GM19099 (cell line): ENCODE measurements around the gene SLC25A29.

Experiments
- POLR2A ChIP-seq: IDR thresholded peaks from 3 replicates; pipeline ENCODE4 v1.6.1; 2011; ENCODE audit warnings: low read depth; ENCODE audit not compliant: insufficient read length; ENCODE audit errors: extremely low read depth

SLC25A29 gene

GRCh38 chr14:100291305-100292075 lies 14.8 kb downstream of the SLC25A29 start:
- TF ChIP-seq POLR2A, result no peak

GRCh38 chr14:100290607-100291304 lies 15.5 kb downstream of the SLC25A29 start:
- no peak for TF ChIP-seq POLR2A

- TF ChIP-seq POLR2A, result no peak
Observed at GRCh38 chr14:100289916-100290606, 16.2 kb downstream of the SLC25A29 start.

DNA sequence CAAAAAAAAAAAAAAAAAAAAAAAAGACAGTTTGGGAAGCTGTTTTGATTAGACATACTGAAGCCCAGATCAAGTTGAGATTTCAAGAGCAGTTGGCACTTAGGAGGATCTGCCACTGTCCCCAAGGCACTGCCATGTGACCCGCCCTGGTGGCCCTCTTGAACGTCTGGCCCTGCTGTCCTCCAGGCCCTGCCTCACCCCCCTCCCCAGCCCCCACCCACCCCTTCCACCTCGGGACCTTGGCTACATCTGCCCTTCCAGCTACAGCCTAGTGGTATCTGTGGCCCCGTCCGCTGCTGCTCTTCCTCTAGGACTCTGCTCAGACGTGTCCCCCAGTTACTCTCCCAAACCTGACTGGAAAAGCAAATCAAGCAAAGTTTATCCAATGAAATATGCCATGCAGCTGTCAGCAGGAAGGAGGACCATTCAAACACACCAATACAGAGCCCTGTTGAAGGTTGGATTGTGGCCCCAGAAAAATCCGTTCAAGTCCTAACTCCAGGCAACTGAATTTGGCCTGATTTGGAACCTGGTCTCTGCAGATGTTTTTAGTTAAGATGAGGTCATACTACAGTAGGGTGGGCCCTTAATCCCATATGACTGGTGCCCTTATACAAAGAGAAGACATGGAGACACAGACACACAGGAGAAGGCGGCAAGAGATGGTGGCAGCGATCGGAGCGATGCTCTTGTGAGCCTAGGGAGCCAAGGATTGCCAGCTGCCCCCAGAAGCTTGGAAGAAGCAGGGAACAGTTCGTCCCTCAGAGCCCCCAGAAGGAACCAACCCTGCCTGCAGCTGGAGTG lies 17.7 kb downstream of the SLC25A29 start:
- no peak for TF ChIP-seq POLR2A

GRCh38 chr14:100287202-100287997 lies 18.8 kb downstream of the SLC25A29 start:
- no peak for TF ChIP-seq POLR2A

DNA sequence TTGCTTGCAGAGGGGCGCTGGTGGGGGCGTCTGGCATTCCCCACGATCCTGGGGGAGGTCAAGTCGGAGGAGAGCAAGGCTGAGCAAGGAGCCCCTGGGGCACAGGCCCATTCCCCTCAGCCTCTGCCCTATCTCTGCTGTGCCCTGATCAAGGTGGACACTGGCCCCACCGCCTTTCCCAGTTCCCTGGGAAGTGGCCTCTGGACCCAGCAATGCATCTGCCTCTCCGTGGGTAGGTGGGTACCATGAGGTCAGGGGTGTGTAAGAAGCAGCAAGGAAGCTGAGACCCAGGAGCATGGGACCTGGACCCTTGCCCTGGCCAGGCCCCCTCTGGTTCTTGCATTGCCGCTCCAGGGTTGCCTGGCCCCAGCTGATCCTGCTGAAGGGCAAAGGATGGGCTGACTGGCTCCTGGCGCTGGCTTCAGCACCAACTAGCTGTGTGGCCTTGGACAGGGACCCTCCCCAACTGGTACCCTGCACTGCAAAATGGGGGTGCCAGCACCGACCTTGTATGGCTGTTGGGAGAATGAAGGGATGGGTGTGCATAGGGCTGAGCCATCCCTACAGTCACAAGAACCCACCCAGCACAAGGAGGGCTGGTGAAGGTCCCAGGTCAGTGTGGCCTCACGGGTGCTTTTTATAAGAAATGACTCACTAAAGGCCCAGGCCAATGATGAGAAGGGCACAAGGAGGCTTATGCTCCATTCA lies 19.6 kb downstream of the SLC25A29 start:
- TF ChIP-seq POLR2A, result no peak

DNA sequence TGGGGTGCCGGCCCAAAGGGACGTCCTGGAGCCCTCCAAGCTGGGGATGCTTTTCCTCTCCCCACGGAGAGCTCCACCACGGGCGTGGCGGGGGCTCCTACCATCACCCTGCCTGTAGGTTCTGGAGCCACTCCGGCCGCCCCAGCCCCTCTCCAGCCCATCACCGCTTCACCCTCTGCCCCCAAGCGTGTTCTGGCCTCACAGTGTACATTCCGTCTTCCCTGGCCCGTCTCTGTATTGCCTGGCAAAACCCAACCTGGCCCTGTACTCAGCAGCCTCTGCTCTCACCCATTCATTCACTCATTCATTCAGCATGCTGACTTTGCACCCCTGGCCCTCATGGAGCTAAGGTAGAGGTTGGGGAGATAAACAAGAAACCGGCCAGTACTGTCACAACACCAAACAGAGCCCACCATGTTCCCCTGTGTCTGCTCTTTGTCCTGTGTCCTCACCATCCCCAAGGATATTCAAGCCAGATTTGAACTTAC lies 20.3 kb downstream of the SLC25A29 start:
- TF ChIP-seq POLR2A, result no peak

- TF ChIP-seq POLR2A, result peak; percentile 70
Observed at GRCh38 chr14:100285021-100285912, 21.0 kb downstream of the SLC25A29 start.

DNA sequence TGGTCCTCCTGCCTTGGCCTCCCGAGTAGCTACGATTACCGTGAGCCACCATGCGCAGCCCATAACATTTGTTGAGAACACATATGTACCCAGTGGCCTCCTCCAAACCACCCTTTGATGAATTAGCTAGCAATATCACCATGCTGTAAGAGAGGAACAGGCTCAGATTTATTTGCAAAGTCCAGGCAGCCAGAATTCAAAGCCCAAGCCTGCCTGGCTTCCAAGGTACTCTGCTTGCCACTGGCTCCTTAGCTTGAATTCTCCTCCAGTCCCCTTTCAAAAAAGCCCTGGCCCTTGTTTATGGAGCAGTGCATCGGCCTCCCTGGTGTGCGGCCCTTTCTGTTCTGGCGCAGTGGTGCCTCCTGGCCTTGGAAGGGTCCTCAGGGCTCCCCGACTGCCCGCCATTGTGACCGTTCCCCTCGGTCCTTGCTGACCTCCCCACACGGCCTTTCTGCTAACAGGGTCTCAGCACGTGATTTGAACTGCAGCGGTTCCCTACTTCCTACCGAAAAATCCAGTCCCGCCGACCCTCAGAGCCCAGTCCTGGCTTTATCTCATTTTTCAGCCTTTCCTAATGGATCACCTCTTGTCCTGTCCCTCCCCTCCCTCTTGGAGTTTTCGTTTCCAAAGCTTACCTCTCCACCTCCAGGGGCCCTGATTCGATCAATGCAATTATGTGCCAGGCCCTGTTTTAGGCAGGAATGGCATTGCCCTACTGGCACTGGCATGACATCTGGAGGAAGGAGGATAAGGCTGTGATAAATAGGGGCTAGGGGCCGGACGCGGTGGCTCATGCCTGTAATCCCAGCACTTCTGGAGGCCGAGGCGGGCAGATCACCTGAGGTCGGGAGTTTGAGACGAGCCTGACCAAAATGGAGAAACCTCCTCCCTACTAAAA lies 22.0 kb downstream of the SLC25A29 start:
- no peak for TF ChIP-seq POLR2A

DNA sequence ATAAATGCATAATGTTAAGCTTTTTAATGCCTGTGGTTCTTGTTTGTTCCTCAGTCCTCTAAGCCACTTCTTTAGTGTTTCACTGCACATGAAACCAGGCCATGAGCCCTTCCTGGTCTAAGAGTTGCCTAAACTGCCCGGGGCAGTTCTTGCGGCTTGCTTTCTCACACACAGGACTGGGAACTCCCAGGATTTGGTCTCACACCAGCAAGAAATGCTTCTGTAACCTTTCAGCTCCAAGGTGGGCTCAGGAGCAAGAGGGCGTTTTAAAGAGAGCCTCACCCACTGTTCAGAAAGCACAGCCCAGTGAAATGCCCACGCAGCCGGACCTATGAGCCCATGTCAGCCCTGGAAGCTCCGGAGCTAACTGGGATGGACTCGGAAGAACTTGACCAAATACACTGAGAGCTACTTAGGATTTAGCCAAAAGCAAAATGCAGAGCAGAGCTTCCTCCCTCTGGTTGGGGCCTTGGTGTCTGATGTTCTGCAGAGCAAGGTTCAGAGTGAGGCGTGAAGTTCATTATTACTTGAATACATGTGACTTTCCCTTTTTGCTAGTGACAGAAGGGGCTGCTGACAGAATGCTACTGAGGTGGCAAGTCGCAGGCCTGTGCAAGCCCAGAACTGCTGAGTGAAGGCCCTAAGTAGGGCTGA lies 23.4 kb downstream of the SLC25A29 start:
- TF ChIP-seq POLR2A, result no peak

DNA sequence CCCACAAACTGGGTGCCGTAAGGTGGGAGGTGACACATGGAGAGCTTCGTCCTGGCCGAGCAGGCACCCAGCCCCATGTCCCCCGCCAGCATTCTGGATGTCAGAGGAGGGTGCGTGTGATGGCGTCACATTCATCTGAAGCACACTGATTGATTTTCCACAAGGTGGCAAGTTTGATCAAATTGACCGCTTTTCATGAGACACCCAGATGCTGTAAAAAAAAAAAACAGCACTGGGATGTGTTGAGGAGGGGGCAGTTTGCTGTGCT lies 24.2 kb downstream of the SLC25A29 start:
- TF ChIP-seq POLR2A, result no peak

DNA sequence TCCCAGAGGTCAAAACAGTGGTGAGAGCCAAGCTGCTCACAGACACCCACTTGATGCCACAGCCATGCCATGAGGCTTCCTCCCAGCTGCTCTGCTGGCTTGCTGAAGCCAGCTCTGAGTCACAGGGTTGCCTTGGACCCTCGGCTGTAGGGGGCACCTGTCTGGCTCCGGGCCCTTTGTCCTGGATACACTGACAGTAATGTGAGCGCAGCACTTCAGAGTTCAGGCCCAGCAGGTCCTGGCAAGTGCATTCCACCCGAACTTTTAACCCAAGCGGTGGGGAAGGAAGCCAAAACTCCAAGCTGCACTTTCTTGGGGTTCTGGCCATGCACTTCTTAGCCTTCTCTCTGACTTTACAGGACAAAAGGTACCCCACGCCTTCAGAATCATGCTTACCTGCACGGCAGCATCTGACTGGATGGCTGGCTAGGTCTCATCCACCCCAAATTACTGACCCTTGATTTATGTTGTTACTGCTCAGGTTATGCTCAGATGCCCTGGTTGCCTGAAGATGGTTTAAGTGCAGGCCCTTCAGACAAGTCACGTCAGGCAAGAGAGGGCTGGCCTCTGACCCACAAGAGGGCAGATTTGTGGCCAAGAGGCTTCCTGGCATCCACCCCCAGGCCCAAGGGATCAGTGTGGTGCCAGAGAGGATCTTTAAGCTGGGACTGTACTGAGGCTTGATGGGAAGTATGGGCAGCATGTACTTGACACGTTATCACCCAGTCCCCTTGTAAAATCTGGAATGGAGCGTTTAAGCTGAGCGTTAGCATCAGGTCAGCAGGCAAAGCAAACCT lies 24.8 kb downstream of the SLC25A29 start:
- no peak for TF ChIP-seq POLR2A
